Subcutaneous adipose tissue (tissue), 4 donors: ENCODE results near the gene DLG2. TPM values are rescaled to one million over a fixed set of nuclear protein-coding genes. Genes with fewer than 3 reads are reported as not detected.

ENCODE experiments used
- CTCF ChIP-seq: fragments of 450-650 bp; IDR thresholded peaks from one replicate; pipeline ENCODE4 v1.5.1; 2016; ENCODE audit warnings: low read depth, mild to moderate bottlenecking, control low read depth, antibody characterized with exemption, moderate library complexity
- total RNA-seq, 4 donors: library from RNA; depleted of rRNA; stranded (reverse); fragments of >200 nt; gene quantifications; one replicate each; pipeline ENCODE4 v1.1.0, GENCODE V29; 2016

DLG2 gene
- total RNA-seq, 4 donors from 2014 or later: 3.6 to 7.0 (median 6.1) TPM

- no peak for TF ChIP-seq CTCF
These were observed 1898.9 kb downstream of the DLG2 start for GRCh38 chr11:83728281-83728680.

- TF ChIP-seq CTCF: no peak
These were observed 1899.9 kb downstream of the DLG2 start for GRCh38 chr11:83727251-83727650.

GRCh38 chr11:83726316-83726715, 1900.8 kb downstream of the DLG2 start:
- no peak for TF ChIP-seq CTCF

- no peak for TF ChIP-seq CTCF
These were observed 1901.4 kb downstream of the DLG2 start for GRCh38 chr11:83725728-83726127.

GRCh38 chr11:83725269-83725560, 1901.9 kb downstream of the DLG2 start:
- TF ChIP-seq CTCF: no peak

GRCh38 chr11:83723999-83724398, 1903.1 kb downstream of the DLG2 start:
- no peak for TF ChIP-seq CTCF

GRCh38 chr11:83722392-83723119, 1904.6 kb downstream of the DLG2 start:
- no peak for TF ChIP-seq CTCF
